ENCODE results near the gene THOC2.
"Not testable (repeated sequence)": the region's sequence is repeated elsewhere in the genome, so short reads cannot be mapped to it uniquely, and the experiment has no call there.

Gene THOC2

GRCh38 chrX:123732670-123733363 is at the start of gene THOC2:
THOC2 (minus strand) TSS chrX:123733052; CDS start chrX:123733022, 30 bp downstream.
- peak; percentile 77 for DNase-seq

GRCh38 chrX:123781786-123782185 is 48.9 kb upstream of the THOC2 start:
- not testable (repeated sequence) for DNase-seq

- peak; percentile 54 for DNase-seq
Observed at GRCh38 chrX:123779908-123780396, 47.1 kb upstream of the THOC2 start.

- no peak for DNase-seq
Observed at GRCh38 chrX:123773258-123773988, 40.6 kb upstream of the THOC2 start.

GRCh38 chrX:123771449-123772064 is 38.7 kb upstream of the THOC2 start:
- DNase-seq = no peak

- peak; percentile 78 for DNase-seq
Observed at GRCh38 chrX:123764967-123765871, 32.4 kb upstream of the THOC2 start.

GRCh38 chrX:123759849-123760248 is 27.0 kb upstream of the THOC2 start:
- not testable (repeated sequence) for DNase-seq

GRCh38 chrX:123757794-123758193 is 24.9 kb upstream of the THOC2 start:
- not testable (repeated sequence) for DNase-seq

- DNase-seq = no peak
Observed at GRCh38 chrX:123756320-123756719, 23.5 kb upstream of the THOC2 start.

GRCh38 chrX:123755107-123755506 is 22.3 kb upstream of the THOC2 start:
- DNase-seq = no peak

- DNase-seq = no peak
Observed at GRCh38 chrX:123753656-123754350, 21.0 kb upstream of the THOC2 start.

GRCh38 chrX:123749643-123750042 is 16.8 kb upstream of the THOC2 start:
- no peak for DNase-seq

GRCh38 chrX:123745511-123745910 is 12.7 kb upstream of the THOC2 start:
- no peak for DNase-seq

GRCh38 chrX:123743312-123743711 is 10.5 kb upstream of the THOC2 start:
- DNase-seq = peak; percentile 22

- no peak for DNase-seq
Observed at GRCh38 chrX:123742440-123742839, 9.6 kb upstream of the THOC2 start.

GRCh38 chrX:123740536-123740935 is 7.7 kb upstream of the THOC2 start:
- no peak for DNase-seq

GRCh38 chrX:123740006-123740405 is 7.2 kb upstream of the THOC2 start:
- no peak for DNase-seq

GRCh38 chrX:123739474-123739873 is 6.6 kb upstream of the THOC2 start:
- DNase-seq = no peak

GRCh38 chrX:123738378-123738940 is 5.6 kb upstream of the THOC2 start:
- DNase-seq = no peak

- DNase-seq = no peak
Observed at GRCh38 chrX:123736333-123736921, 3.6 kb upstream of the THOC2 start.

GRCh38 chrX:123735137-123735536 is 2.3 kb upstream of the THOC2 start:
- DNase-seq = not testable (repeated sequence)

Data from NCI-H510A treated with DMSO at 0.1 percent for 48 hours (cell line).